HepG2 (cell line): ENCODE data around the gene GNB1. TPM values are rescaled to one million over a fixed set of nuclear protein-coding genes. Genes with fewer than 3 reads are reported as not detected.

Source experiments
- ATAC-seq: fragments of 200-7000 bp; cut with Tn5 transposase; 3 replicates; pipeline ENCODE4 v1.9.1; 2020; ENCODE audit warnings: mild to moderate bottlenecking, moderate library complexity
- BruUV-seq: library from RNA; stranded (reverse); fragments of 400-500 nt; replicated peaks from 2 replicates; lab custom pipeline; 2021; lab: Mats Ljungman, UMichigan
- CTCF ChIA-PET: fragments of 300-600 bp; formaldehyde crosslinking; extraction: SDS; loops from one replicate; lab custom pipeline; 2021; ENCODE audit warnings: low total read pairs, inconsistent platforms, low intra/inter-chr PET ratio; lab: Yijun Ruan, JAX
- POLR2A ChIA-PET: fragments of 350-600 bp; sonication (Branson Sonifier 250); formaldehyde crosslinking; loops from one replicate; lab custom pipeline; 2020; ENCODE audit warnings: antibody characterized with exemption, inconsistent platforms; lab: Yijun Ruan, JAX
- DNase-seq: peaks from one replicate; pipeline ENCODE4 v3.0.0-alpha.2; 2015; ENCODE audit warnings: low spot score
- FAIRE-seq: peaks from 3 replicates; lab custom pipeline; 2011; peaks lifted over from hg19 to GRCh38; lab: Jason Lieb, UNC
- H2AFZ ChIP-seq: one replicate; pipeline ENCODE4 v1.6.1; 2011; ENCODE audit warnings: low read length, inconsistent platforms
- H3K27ac ChIP-seq: fragments of 300-600 bp; 3 replicates; pipeline ENCODE4 v1.8.0; 2011; ENCODE audit warnings: mixed run types, mild to moderate bottlenecking, mixed read lengths, low read length, inconsistent platforms; ENCODE audit not compliant: insufficient read depth; ENCODE audit errors: extremely low read length
- H3K27me3 ChIP-seq, 2 experiments: fragments of 200-600 bp in 1 of 2; 2 replicates in 1 of 2; 3 replicates in 1 of 2; pipeline versions ENCODE4 v1.6.0 to v1.8.0; 2011; ENCODE audit warnings: low read length in 2 of 2, mild to moderate bottlenecking in 2 of 2, moderate library complexity in 2 of 2, inconsistent platforms in 1 of 2; ENCODE audit not compliant: insufficient read depth in 2 of 2, control insufficient read depth in 1 of 2
- H3K36me3 ChIP-seq, 2 experiments: fragments of 200-600 bp in 1 of 2; replicated peaks in 1 of 2; 2 replicates in 1 of 2; 3 replicates in 1 of 2; pipeline versions ENCODE4 v1.5.1 to v1.8.0; 2011; ENCODE audit warnings: low read length in 2 of 2, inconsistent platforms in 1 of 2; ENCODE audit not compliant: insufficient read depth in 2 of 2, control insufficient read depth in 1 of 2
- H3K4me1 ChIP-seq: 2 replicates; pipeline ENCODE4 v1.5.1; 2012; ENCODE audit warnings: low read length, inconsistent platforms; ENCODE audit not compliant: insufficient read depth
- H3K4me2 ChIP-seq: 2 replicates; pipeline ENCODE4 v1.6.0; 2011; ENCODE audit warnings: low read depth, low read length, inconsistent platforms
- H3K4me3 ChIP-seq, 3 experiments: fragments of 200-600 bp in 1 of 3; sonication (generic), shearing (Covaris generic) in 1 of 3; replicated peaks in 1 of 3; 2 replicates each; pipeline ENCODE4 v1.5.1; 2011 to 2016; ENCODE audit warnings: low read length in 3 of 3, inconsistent platforms in 2 of 3, low read depth in 2 of 3, mild to moderate bottlenecking in 2 of 3, control low read depth in 1 of 3, mixed read lengths in 1 of 3; ENCODE audit not compliant: insufficient read depth in 1 of 3
- H3K79me2 ChIP-seq: one replicate; pipeline ENCODE4 v1.6.1; 2011; ENCODE audit warnings: low read length, inconsistent platforms; ENCODE audit not compliant: insufficient read depth
- H3K9ac ChIP-seq: 2 replicates; pipeline ENCODE4 v1.6.0; 2011; ENCODE audit warnings: mild to moderate bottlenecking, low read depth, low read length, inconsistent platforms; ENCODE audit not compliant: insufficient read depth
- H3K9me3 ChIP-seq: 2 replicates; pipeline ENCODE4 v1.5.1; 2012; ENCODE audit warnings: mild to moderate bottlenecking, low read length
- H4K20me1 ChIP-seq: 2 replicates; pipeline ENCODE4 v1.6.0; 2011; ENCODE audit warnings: inconsistent platforms, mild to moderate bottlenecking, low read length, moderate library complexity; ENCODE audit not compliant: insufficient read depth
- CREB3 ChIP-seq: sonication (generic); formaldehyde crosslinking; IDR thresholded peaks from 2 replicates; pipeline ENCODE4 v1.5.0; 2020; ENCODE audit warnings: missing genetic modification reagents
- ETV5 ChIP-seq: IDR thresholded peaks from 2 replicates; pipeline ENCODE4 v1.6.1; 2018; ENCODE audit warnings: missing biosample characterization, missing genetic modification reagents, inconsistent platforms, borderline replicate concordance
- PCBP1 ChIP-seq: fragments of 200-400 bp; formaldehyde crosslinking; IDR thresholded peaks from 2 replicates; pipeline ENCODE4 v1.6.1; 2017; ENCODE audit warnings: mild to moderate bottlenecking, low read depth, low read length, borderline replicate concordance
- ZNF746 ChIP-seq: sonication (generic); formaldehyde crosslinking; IDR thresholded peaks from 2 replicates; pipeline ENCODE4 v1.8.0; 2022; ENCODE audit warnings: mild to moderate bottlenecking, missing genetic modification reagents
- WGBS: methylation state at CpG from one replicate; pipeline ENCODE4 v1.1.6; 2017; ENCODE audit warnings: low lambda C conversion rate; 5-methylcytosine and 5-hydroxymethylcytosine counted together
- in situ Hi-C: cut with HindIII; loops from 2 replicates; pipeline ENCODE4 v1.10.0; 2017; ENCODE audit warnings: low pct_unique_long_range_greater_than_20kb; ENCODE audit not compliant: extremely low pct_ligation_motif_present
- intact Hi-C: fragments of 100-400 bp; cut with micrococcal nuclease; formaldehyde crosslinking; loops from one replicate; pipeline ENCODE4 v1.10.0; 2022; ENCODE audit not compliant: unreplicated experiment
- polyA plus RNA-seq, 8 experiments: library from polyadenylated mRNA; depleted of rRNA in 3 of 8; stranded (reverse) in 7 of 8; unstranded in 1 of 8; fragments of >200 nt; fragmentation: Illumina TruSeq in 4 of 8; extraction: Trizol in 4 of 8; gene quantifications; 2 replicates each; pipeline versions ENCODE4 v1.2.1 to v1.2.3, GENCODE V29; 2011 to 2016; ENCODE audit warnings: low read depth in 4 of 8, missing spikeins in 1 of 8, mixed read lengths in 1 of 8; ENCODE audit not compliant: insufficient read depth in 1 of 8
- total RNA-seq, 5 experiments: library from RNA; depleted of rRNA; stranded (reverse); fragments of >200 nt; fragmentation: Illumina TruSeq; extraction: Trizol; gene quantifications; 2 replicates each; pipeline ENCODE4 v1.2.3, GENCODE V29; 2016; ENCODE audit warnings: low read depth in 1 of 5

GNB1 gene
- total and polyA plus RNA-seq, 2 of the 13 experiments (the other 11 are each of a cell fraction or from before 2014, with no cell fraction given), result 66.2 to 327 TPM

GRCh38 chr1:1914971-1915692 lies 24.2 kb upstream of the GNB1 start, which contains the start of gene CALML6:
Gene CALML6, plus strand, starts transcription at chr1:1915260. Its CDS starts 21 bp downstream, at chr1:1915281.
- CTCF ChIA-PET, result no interaction called here
- BruUV-seq, result no TSS peak
- H3K36me3 ChIP-seq, result no peaks in the 10 kb centered on the region

More at GRCh38 chr1:1914971-1915692, 24.2 kb upstream of the GNB1 start, which contains the start of gene CALML6:
- no peak within 1 kb of the TSS for H3K27ac ChIP-seq
- H3K4me2 ChIP-seq, result peak within 1 kb of the TSS; percentile 76
- H2AFZ ChIP-seq, result no peak within 1 kb of the TSS
- no peak for FAIRE-seq
- POLR2A ChIA-PET, result interaction anchor here (0.6 to 1.5 kb wide), 2 partner anchors 18 to 305 kb away, joined by 3 to 4 read pairs; no protein-coding TSS in a partner anchor
- ATAC-seq, result no peak
- H3K9me3 ChIP-seq, result no peaks in the 10 kb centered on the region
- 74% methylated on average over 13 of the region's 15 CpGs for WGBS
- H3K79me2 ChIP-seq, result no peaks in the 10 kb centered on the region
- no peak for DNase-seq
- peaks cover 46% of the 10 kb centered on the region for H3K4me1 ChIP-seq
- H3K27me3 ChIP-seq, result peaks cover 5 to 34% of the 10 kb centered on the region in 2 experiments
- intact Hi-C loops, result no loop called here
- H3K4me3 ChIP-seq, result peak within 1 kb of the TSS in 1 of 3 experiments; percentile 60; a peak in 1 of 6 replicates
- H3K9ac ChIP-seq, result peak within 1 kb of the TSS; percentile 40; the same call in 1 of the 2 replicates
- in situ Hi-C loops, result no loop called here
- H4K20me1 ChIP-seq, result no peaks in the 10 kb centered on the region
- TF ChIP-seq ZNF746 (CRISPR knock-in tag) (no peak), PCBP1 (0 out of 2 replicates have a peak, but pooled peaks have one; percentile 43), CREB3 (CRISPR knock-in tag) (no peak), ETV5 (CRISPR knock-in tag) (no peak)
